Calu3 (cell line): ENCODE data around the gene ZNF860. TPM values are rescaled to one million over a fixed set of nuclear protein-coding genes. Genes with fewer than 3 reads are reported as not detected.

Experiments
- BruUV-seq: library from RNA; stranded (reverse); fragments of 400-500 nt; replicated peaks from 2 replicates; lab custom pipeline; 2021; lab: Mats Ljungman, UMichigan
- CTCF ChIA-PET: fragments of 300-600 bp; sonication (Branson Sonifier 250); formaldehyde crosslinking; loops from one replicate; lab custom pipeline; 2022; ENCODE audit warnings: antibody characterized with exemption; lab: Charles Lee
- DNase-seq: peaks from one replicate; pipeline ENCODE4 v3.0.0; 2022
- H3K27ac Mint-ChIP-seq: one replicate; pipeline ENCODE4 v1.8.0; 2022; ENCODE audit warnings: mixed read lengths; ENCODE audit not compliant: unreplicated experiment
- H3K27me3 Mint-ChIP-seq: one replicate; pipeline ENCODE4 v1.8.0; 2022; ENCODE audit warnings: mixed read lengths; ENCODE audit not compliant: unreplicated experiment
- H3K36me3 Mint-ChIP-seq: one replicate; pipeline ENCODE4 v1.8.0; 2022; ENCODE audit warnings: mild to moderate bottlenecking, moderate library complexity, mixed read lengths; ENCODE audit not compliant: insufficient read depth, unreplicated experiment
- H3K4me1 Mint-ChIP-seq: one replicate; pipeline ENCODE4 v1.8.0; 2022; ENCODE audit warnings: mild to moderate bottlenecking, low read depth, mixed read lengths; ENCODE audit not compliant: unreplicated experiment
- H3K4me3 Mint-ChIP-seq: one replicate; pipeline ENCODE4 v1.8.0; 2022; ENCODE audit warnings: mild to moderate bottlenecking, low read depth, moderate library complexity, mixed read lengths; ENCODE audit not compliant: unreplicated experiment
- H3K9me3 Mint-ChIP-seq: one replicate; pipeline ENCODE4 v1.8.0; 2022; ENCODE audit warnings: low read depth, mixed read lengths; ENCODE audit not compliant: unreplicated experiment
- intact Hi-C: fragments of 100-400 bp; cut with micrococcal nuclease; formaldehyde crosslinking; loops from one replicate; pipeline ENCODE4 v1.10.0; 2022; ENCODE audit not compliant: unreplicated experiment
- total RNA-seq: library from RNA; stranded (reverse); gene quantifications from 2 replicates; pipeline ENCODE4 v1.2.3, GENCODE V29; 2022
- TF ChIP-seq, protein P1 (sequence below): fragments of 200-600 bp; IDR thresholded peaks from one replicate; pipeline ENCODE4 v1.8.0; 2022; ENCODE audit warnings: antibody characterized with exemption; ENCODE audit not compliant: unreplicated experiment

The ZNF860 gene
- total RNA-seq, 1 experiment from 2014 or later: 11.8 TPM

GRCh38 chr3:31955581-31955980 lies 26.0 kb upstream of the ZNF860 start:
- H3K4me1 Mint-ChIP-seq: peaks cover 38% of the 10 kb centered on the region
- no peak overlapping the region for H3K4me3 Mint-ChIP-seq
- peaks cover 5% of the 10 kb centered on the region for H3K36me3 Mint-ChIP-seq
- H3K27me3 Mint-ChIP-seq: no peaks in the 10 kb centered on the region
- H3K27ac Mint-ChIP-seq: no peak overlapping the region
- intact Hi-C loops: no loop called here
- BruUV-seq: no TSS peak
- peaks cover 8% of the 10 kb centered on the region for H3K9me3 Mint-ChIP-seq
- TF ChIP-seq, protein P1, sequence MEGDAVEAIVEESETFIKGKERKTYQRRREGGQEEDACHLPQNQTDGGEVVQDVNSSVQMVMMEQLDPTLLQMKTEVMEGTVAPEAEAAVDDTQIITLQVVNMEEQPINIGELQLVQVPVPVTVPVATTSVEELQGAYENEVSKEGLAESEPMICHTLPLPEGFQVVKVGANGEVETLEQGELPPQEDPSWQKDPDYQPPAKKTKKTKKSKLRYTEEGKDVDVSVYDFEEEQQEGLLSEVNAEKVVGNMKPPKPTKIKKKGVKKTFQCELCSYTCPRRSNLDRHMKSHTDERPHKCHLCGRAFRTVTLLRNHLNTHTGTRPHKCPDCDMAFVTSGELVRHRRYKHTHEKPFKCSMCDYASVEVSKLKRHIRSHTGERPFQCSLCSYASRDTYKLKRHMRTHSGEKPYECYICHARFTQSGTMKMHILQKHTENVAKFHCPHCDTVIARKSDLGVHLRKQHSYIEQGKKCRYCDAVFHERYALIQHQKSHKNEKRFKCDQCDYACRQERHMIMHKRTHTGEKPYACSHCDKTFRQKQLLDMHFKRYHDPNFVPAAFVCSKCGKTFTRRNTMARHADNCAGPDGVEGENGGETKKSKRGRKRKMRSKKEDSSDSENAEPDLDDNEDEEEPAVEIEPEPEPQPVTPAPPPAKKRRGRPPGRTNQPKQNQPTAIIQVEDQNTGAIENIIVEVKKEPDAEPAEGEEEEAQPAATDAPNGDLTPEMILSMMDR: no peak
- no peak for DNase-seq
- CTCF ChIA-PET: interaction anchor here (1.0 kb wide), 1 partner anchor 1345 kb away, joined by 3 read pairs; no protein-coding TSS in a partner anchor

DNA sequence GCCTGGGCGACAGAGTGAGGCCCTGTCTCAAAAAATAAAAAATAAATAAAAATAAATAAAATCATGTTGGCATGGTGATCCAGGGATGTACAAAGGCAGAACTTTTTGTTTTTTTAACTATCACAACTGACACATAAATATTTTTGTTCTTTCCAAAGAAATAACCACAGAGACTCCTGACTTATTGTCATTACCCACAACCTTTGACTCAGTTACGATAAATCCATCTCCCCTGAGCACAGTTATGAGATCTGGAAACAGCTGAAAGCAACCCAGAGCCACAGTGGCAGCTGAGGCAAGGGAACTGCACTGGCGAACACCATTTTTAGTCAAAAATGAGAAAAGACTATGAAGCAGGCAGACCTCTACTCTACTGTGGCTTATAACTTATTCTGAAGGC lies 24.4 kb upstream of the ZNF860 start:
- CTCF ChIA-PET: no interaction called here
- intact Hi-C loops: no loop called here
- H3K9me3 Mint-ChIP-seq: peaks cover 5% of the 10 kb centered on the region
- no TSS peak for BruUV-seq
- no peak overlapping the region for H3K27ac Mint-ChIP-seq
- no peaks in the 10 kb centered on the region for H3K27me3 Mint-ChIP-seq
- DNase-seq: no peak
- H3K4me3 Mint-ChIP-seq: no peak overlapping the region
- H3K36me3 Mint-ChIP-seq: peaks cover 11% of the 10 kb centered on the region
- H3K4me1 Mint-ChIP-seq: peaks cover 43% of the 10 kb centered on the region
- TF ChIP-seq, protein P1: no peak

DNA sequence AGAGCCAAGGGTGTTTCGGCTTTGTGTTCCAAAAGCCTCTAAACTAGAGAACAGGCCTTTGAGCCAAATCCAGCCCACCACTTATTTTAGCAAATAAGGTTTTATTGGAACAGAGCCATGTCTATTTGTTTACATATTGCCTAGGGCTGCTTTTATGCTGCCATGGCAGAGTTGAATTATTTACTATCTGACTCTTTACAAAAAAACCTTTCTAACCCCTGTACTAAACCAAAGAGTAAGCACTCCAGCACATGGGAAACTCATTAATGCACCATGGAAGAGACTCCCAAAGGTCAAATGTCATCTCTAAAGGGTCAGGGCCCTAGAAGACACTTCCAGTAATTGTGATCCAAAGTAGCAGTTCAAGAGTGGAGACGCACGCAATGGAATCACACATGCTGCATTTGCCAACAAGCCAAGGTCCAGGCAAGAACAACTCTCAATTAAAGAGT lies 22.8 kb upstream of the ZNF860 start:
- TF ChIP-seq, protein P1: no peak
- H3K4me3 Mint-ChIP-seq: no peak overlapping the region
- H3K4me1 Mint-ChIP-seq: peaks cover 49% of the 10 kb centered on the region
- intact Hi-C loops: no loop called here
- H3K36me3 Mint-ChIP-seq: peaks cover 10% of the 10 kb centered on the region
- no TSS peak for BruUV-seq
- CTCF ChIA-PET: no interaction called here
- H3K27ac Mint-ChIP-seq: no peak overlapping the region
- H3K27me3 Mint-ChIP-seq: no peaks in the 10 kb centered on the region
- peaks cover 5% of the 10 kb centered on the region for H3K9me3 Mint-ChIP-seq
- no peak for DNase-seq

DNA sequence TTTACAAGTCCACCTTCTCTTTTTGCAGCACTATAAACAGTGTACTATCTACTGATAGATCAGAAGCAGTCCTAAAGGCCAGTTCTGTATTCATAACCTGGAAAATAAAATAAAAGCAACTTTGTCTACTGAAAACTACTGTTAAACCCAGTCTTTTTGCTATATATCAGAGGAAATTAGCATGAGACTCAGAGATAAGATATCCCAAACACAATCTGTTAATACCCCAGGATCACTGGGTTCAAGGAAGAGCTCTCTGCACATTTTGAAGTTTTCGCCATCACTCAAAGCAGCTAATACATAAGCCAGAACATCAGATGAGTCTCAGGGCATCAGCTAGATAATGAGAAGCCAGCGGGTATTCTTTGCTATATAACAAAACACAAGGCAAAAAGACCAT lies 22.3 kb upstream of the ZNF860 start:
- Mint-ChIP-seq H3K4me1 (peaks cover 46% of the 10 kb centered on the region), H3K4me3 (no peak overlapping the region), H3K27ac (no peak overlapping the region), H3K27me3 (no peaks in the 10 kb centered on the region), H3K9me3 (peaks cover 5% of the 10 kb centered on the region), H3K36me3 (peaks cover 13% of the 10 kb centered on the region)
- no peak for DNase-seq
- CTCF ChIA-PET: no interaction called here
- TF ChIP-seq, protein P1: no peak
- BruUV-seq: no TSS peak
- intact Hi-C loops: no loop called here
